OCI-LY1 (cell line): ENCODE measurements around the gene KRT84.

Experiments used
- EZH2 ChIP-seq: fragments of 200-600 bp; sonication (generic), shearing (Covaris generic); IDR thresholded peaks from 2 replicates; pipeline ENCODE4 v1.8.0; 2017; ENCODE audit warnings: borderline replicate concordance, mixed run types, mild to moderate bottlenecking, antibody characterized with exemption, low read length, moderate library complexity, mixed read lengths
- TF ChIP-seq, protein P1 (sequence below): fragments of 200-600 bp; sonication (generic), shearing (Covaris generic); IDR thresholded peaks from 2 replicates; pipeline ENCODE4 v1.5.1; 2017; ENCODE audit warnings: mild to moderate bottlenecking, antibody characterized with exemption, low read length, moderate library complexity, mixed read lengths

- TF ChIP-seq, protein P1, sequence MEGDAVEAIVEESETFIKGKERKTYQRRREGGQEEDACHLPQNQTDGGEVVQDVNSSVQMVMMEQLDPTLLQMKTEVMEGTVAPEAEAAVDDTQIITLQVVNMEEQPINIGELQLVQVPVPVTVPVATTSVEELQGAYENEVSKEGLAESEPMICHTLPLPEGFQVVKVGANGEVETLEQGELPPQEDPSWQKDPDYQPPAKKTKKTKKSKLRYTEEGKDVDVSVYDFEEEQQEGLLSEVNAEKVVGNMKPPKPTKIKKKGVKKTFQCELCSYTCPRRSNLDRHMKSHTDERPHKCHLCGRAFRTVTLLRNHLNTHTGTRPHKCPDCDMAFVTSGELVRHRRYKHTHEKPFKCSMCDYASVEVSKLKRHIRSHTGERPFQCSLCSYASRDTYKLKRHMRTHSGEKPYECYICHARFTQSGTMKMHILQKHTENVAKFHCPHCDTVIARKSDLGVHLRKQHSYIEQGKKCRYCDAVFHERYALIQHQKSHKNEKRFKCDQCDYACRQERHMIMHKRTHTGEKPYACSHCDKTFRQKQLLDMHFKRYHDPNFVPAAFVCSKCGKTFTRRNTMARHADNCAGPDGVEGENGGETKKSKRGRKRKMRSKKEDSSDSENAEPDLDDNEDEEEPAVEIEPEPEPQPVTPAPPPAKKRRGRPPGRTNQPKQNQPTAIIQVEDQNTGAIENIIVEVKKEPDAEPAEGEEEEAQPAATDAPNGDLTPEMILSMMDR: no peak
- no peak for TF ChIP-seq EZH2
Measured at GRCh38 chr12:52331039-52331438, 54.4 kb downstream of the KRT84 start.
